Testis (tissue), 3 donors: ENCODE results near the gene MTX3. TPM values are rescaled to one million over a fixed set of nuclear protein-coding genes. Genes with fewer than 3 reads are reported as not detected.

Experiments
- DNase-seq: peaks from one replicate; pipeline ENCODE4 v3.0.0-alpha.2; 2019
- H3K27ac ChIP-seq, 2 donors: fragments of 200-600 bp; sonication (generic); one replicate each; pipeline ENCODE4 v1.5.1; 2019
- H3K27me3 ChIP-seq: fragments of 200-600 bp; sonication (generic); one replicate; pipeline ENCODE4 v1.5.1; 2019
- H3K36me3 ChIP-seq: fragments of 200-600 bp; sonication (generic); one replicate; pipeline ENCODE4 v1.5.1; 2017; ENCODE audit warnings: low read depth; ENCODE audit errors: missing control alignments
- H3K4me1 ChIP-seq: fragments of 200-600 bp; sonication (generic); one replicate; pipeline ENCODE4 v1.5.1; 2019
- H3K4me3 ChIP-seq, 2 donors: fragments of 200-600 bp; sonication (generic); one replicate each; pipeline ENCODE4 v1.5.1; 2017 to 2019
- H3K9me3 ChIP-seq: fragments of 200-600 bp; sonication (generic); one replicate; pipeline ENCODE4 v1.5.1; 2017
- CTCF ChIP-seq, 3 experiments: fragments of 450-650 bp in 2 of 3; fragments of 200-600 bp in 1 of 3; sonication (generic) in 1 of 3; IDR thresholded peaks; one replicate each; pipeline ENCODE4 v1.5.1; 2016 to 2019; ENCODE audit warnings: antibody characterized with exemption in 3 of 3, mild to moderate bottlenecking in 2 of 3, moderate library complexity in 1 of 3
- POLR2A ChIP-seq: fragments of 450-650 bp; IDR thresholded peaks from one replicate; pipeline ENCODE4 v1.6.1; 2017; ENCODE audit warnings: antibody characterized with exemption, mild to moderate bottlenecking, moderate library complexity
- WGBS, 2 donors: methylation state at CpG; one replicate each; pipeline ENCODE4 v1.1.5; 2018; 5-methylcytosine and 5-hydroxymethylcytosine counted together
- intact Hi-C: fragments of 100-400 bp; cut with DNase I; formaldehyde crosslinking; loops from one replicate; pipeline ENCODE4 v1.15.1; 2023; ENCODE audit warnings: low total_unique reads
- polyA plus RNA-seq: library from polyadenylated mRNA; stranded (reverse); fragments of 350-450 nt; fragmentation: Illumina TruSeq; extraction: RNeasy Lipid Tissue Mini Kit (QIAGEN cat#74804); gene quantifications from one replicate; pipeline ENCODE4 v1.2.3, GENCODE V29; 2014; ENCODE audit warnings: low read depth, low replicate concordance; ENCODE audit not compliant: insufficient read depth
- total RNA-seq, 2 donors: library from RNA; depleted of rRNA; stranded (reverse); fragments of >200 nt; gene quantifications; one replicate each; pipeline ENCODE4 v1.2.3, GENCODE V29; 2016

The MTX3 gene
- total and polyA plus RNA-seq, 3 donors from 2014 or later = 8.7 to 19.4 (median 17.5) TPM

- no peak for DNase-seq
- 56 to 68% methylated on average over 7 of the region's 7 CpGs for WGBS, 2 donors
- H3K27ac ChIP-seq = no peak overlapping the region
- TF ChIP-seq CTCF (IDR thresholded peaks at IDR 0.05) (no peak), POLR2A (no peak)
- H3K9me3 ChIP-seq = no peaks in the 10 kb centered on the region
- no peaks in the 10 kb centered on the region for H3K4me1 ChIP-seq
- intact Hi-C loops = no loop called here
- H3K4me3 ChIP-seq = peak overlapping the region; percentile 39 to 50
- no peaks in the 10 kb centered on the region for H3K36me3 ChIP-seq
- H3K27me3 ChIP-seq = no peaks in the 10 kb centered on the region
Measured at GRCh38 chr5:80035839-80036238, 44.8 kb upstream of the MTX3 start.

DNA sequence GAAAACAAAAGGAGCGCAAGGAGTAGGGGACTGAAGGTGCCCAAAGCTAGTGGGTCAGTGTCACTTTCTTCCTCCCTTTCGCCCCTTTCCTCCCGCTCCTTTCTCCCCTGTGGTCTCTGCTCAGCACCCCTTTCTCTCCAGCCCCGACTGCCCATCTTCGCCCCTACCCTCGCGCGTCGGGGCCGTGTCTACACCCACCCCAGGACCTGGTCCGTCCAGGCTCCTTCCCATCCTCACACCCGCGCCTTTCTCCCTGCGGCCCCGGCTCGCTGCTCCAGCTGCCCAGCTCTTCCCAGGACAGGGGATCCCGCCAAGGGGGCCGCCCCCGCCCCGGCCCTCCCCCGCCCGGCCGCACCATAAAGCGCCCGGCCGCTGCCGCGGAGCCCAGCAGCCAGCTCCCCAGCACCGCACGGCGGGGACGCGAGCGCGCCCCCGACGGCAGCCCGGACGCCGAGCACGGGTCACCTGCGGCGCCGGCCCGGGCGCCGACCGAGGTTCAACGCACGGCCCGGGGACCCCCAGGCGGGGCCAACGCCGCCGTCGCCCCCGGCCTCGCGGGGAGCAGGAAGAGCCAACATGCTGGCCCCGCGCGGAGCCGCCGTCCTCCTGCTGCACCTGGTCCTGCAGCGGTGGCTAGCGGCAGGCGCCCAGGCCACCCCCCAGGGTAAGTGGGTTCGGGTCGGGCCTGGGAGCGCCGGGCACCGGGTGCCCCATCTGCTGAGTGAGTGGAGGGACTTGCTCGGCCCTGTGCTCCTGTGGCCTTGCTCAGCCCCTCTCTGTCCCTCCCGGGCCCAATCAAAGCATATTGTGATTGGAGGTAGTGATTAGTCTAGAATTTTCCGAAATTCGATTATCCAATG is 44.1 kb upstream of the MTX3 start, which contains the start of gene THBS4:
THBS4 (plus strand) TSS at position 387 of the 860 bp plus-strand sequence; CDS start at position 577, 190 bp downstream.
- TF ChIP-seq CTCF (IDR thresholded peaks at IDR 0.05) (no peak), POLR2A (no peak)
- WGBS, 2 donors = 7 to 10% methylated on average over 17 to 41 of the region's 76 CpGs
- DNase-seq = no peak
- peak within 1 kb of the TSS; percentile 39 to 50 for H3K4me3 ChIP-seq
- no peaks in the 10 kb centered on the region for H3K4me1 ChIP-seq
- intact Hi-C loops = no loop called here
- H3K27ac ChIP-seq = no peak within 1 kb of the TSS
- no peaks in the 10 kb centered on the region for H3K27me3 ChIP-seq
- no peaks in the 10 kb centered on the region for H3K9me3 ChIP-seq
- H3K36me3 ChIP-seq = no peaks in the 10 kb centered on the region

- Histone ChIP-seq H3K9me3 (no peaks in the 10 kb centered on the region), H3K4me3 (peak overlapping the region; percentile 39 to 50), H3K36me3 (no peaks in the 10 kb centered on the region), H3K27ac (no peak overlapping the region), H3K27me3 (no peaks in the 10 kb centered on the region), H3K4me1 (no peaks in the 10 kb centered on the region)
- DNase-seq = no peak
- WGBS, 2 donors = 20 to 22% methylated on average over 8 of the region's 8 CpGs
- intact Hi-C loops = no loop called here
- TF ChIP-seq POLR2A (no peak), CTCF (IDR thresholded peaks at IDR 0.05) (no peak)
Measured at GRCh38 chr5:80034559-80034958, 43.5 kb upstream of the MTX3 start.

- H3K4me3 ChIP-seq = no peak overlapping the region
- TF ChIP-seq POLR2A (no peak), CTCF (IDR thresholded peaks at IDR 0.05) (no peak)
- intact Hi-C loops = no loop called here
- no peak for DNase-seq
- no peaks in the 10 kb centered on the region for H3K36me3 ChIP-seq
- H3K4me1 ChIP-seq = no peaks in the 10 kb centered on the region
- no peak overlapping the region for H3K27ac ChIP-seq
- no peaks in the 10 kb centered on the region for H3K9me3 ChIP-seq
- H3K27me3 ChIP-seq = no peaks in the 10 kb centered on the region
Measured at GRCh38 chr5:80033513-80033912, 42.5 kb upstream of the MTX3 start.

DNA sequence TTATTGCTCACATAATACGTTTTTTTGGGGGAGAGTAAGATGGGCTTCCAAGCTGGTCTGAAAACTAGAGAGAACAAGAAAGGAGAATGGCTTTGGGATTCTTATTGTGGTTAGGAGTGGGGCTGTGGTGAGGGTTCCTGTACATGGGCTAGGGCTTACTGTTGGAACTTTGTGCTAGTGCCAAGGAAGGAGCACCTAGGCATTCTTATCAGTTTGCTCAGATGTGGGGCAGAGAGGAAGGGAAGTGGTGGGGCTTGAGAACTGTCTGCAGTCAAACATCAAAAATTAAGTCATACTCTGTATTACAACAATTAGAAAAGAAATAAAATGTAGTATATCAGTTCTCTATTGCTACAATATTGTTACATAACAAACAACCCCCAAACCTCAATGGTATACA is 40.0 kb upstream of the MTX3 start:
- Histone ChIP-seq H3K4me1 (no peaks in the 10 kb centered on the region), H3K9me3 (no peaks in the 10 kb centered on the region), H3K4me3 (no peak overlapping the region), H3K27me3 (no peaks in the 10 kb centered on the region), H3K36me3 (no peaks in the 10 kb centered on the region), H3K27ac (no peak overlapping the region)
- WGBS, 2 donors = 81 to 100% methylated on average over 1 of the region's 1 CpG
- intact Hi-C loops = no loop called here
- no peak for DNase-seq
- TF ChIP-seq POLR2A (no peak), CTCF (IDR thresholded peaks at IDR 0.05) (no peak)
